Measurements from ENCODE around the gene CSNK1A1. TPM values are rescaled to one million over a fixed set of nuclear protein-coding genes. Genes with fewer than 3 reads are reported as not detected.

CSNK1A1 gene
- polyA plus RNA-seq, 1 donor from 2014 or later = 217 TPM

- no peaks in the 10 kb centered on the region for H4K20me1 ChIP-seq (ENCODE audit: insufficient read depth)
- no peak overlapping the region for H3K27ac ChIP-seq (ENCODE audit: low read length)
- H3F3A ChIP-seq (ENCODE audit: insufficient read depth, low read length, poor library complexity, severe bottlenecking) = no peaks in the 10 kb centered on the region
- no peaks in the 10 kb centered on the region for H3K79me2 ChIP-seq (replicated peaks; ENCODE audit: insufficient read depth, low read length)
- no peak overlapping the region for H3K4me2 ChIP-seq (ENCODE audit: low read length)
- TF ChIP-seq SMC3 (conservative IDR thresholded peaks at IDR 0.05; ENCODE audit: poor library complexity) (no peak), CTCF (IDR thresholded peaks at IDR 0.05; ENCODE audit: poor library complexity, severe bottlenecking) (no peak), MXI1 (conservative IDR thresholded peaks at IDR 0.05; ENCODE audit: poor library complexity, severe bottlenecking) (no peak)
- no peaks in the 10 kb centered on the region for H3K9me3 ChIP-seq (ENCODE audit: low read length)
- no peaks in the 10 kb centered on the region for H3K9me2 ChIP-seq (ENCODE audit: insufficient read depth, low read length)
- H3K36me3 ChIP-seq (ENCODE audit: insufficient read depth, low read length) = no peaks in the 10 kb centered on the region
- H3K27me3 ChIP-seq (ENCODE audit: insufficient read depth, low read depth, low read length) = no peaks in the 10 kb centered on the region
- no peak overlapping the region for H2AFZ ChIP-seq (ENCODE audit: low read depth, low read length)
- H3K9ac ChIP-seq (ENCODE audit: low read length) = no peak overlapping the region
- H3K4me3 ChIP-seq (ENCODE audit: low read length) = no peak overlapping the region
Observed at GRCh38 chr5:149492781-149493180, 58.5 kb downstream of the CSNK1A1 start.

- Histone ChIP-seq H3F3A (ENCODE audit: insufficient read depth, low read length, poor library complexity, severe bottlenecking) (no peaks in the 10 kb centered on the region), H3K36me3 (ENCODE audit: insufficient read depth, low read length) (no peaks in the 10 kb centered on the region), H3K4me3 (ENCODE audit: low read length) (no peak overlapping the region), H3K9me3 (ENCODE audit: low read length) (no peaks in the 10 kb centered on the region), H3K27ac (ENCODE audit: low read length) (no peak overlapping the region), H2AFZ (ENCODE audit: low read depth, low read length) (no peak overlapping the region), H3K9ac (ENCODE audit: low read length) (no peak overlapping the region), H3K27me3 (ENCODE audit: insufficient read depth, low read depth, low read length) (no peaks in the 10 kb centered on the region), H3K79me2 (replicated peaks; ENCODE audit: insufficient read depth, low read length) (no peaks in the 10 kb centered on the region), H3K9me2 (ENCODE audit: insufficient read depth, low read length) (no peaks in the 10 kb centered on the region), H3K4me2 (ENCODE audit: low read length) (no peak overlapping the region), H4K20me1 (ENCODE audit: insufficient read depth) (no peaks in the 10 kb centered on the region)
- TF ChIP-seq POLR2AphosphoS5 (IDR thresholded peaks at IDR 0.05) (peak; percentile 7), CTCF (IDR thresholded peaks at IDR 0.05; ENCODE audit: poor library complexity, severe bottlenecking) (no peak), MXI1 (conservative IDR thresholded peaks at IDR 0.05; ENCODE audit: poor library complexity, severe bottlenecking) (no peak)
Observed at GRCh38 chr5:149490599-149491485, 60.4 kb downstream of the CSNK1A1 start.

GRCh38 chr5:149489605-149490037 is 61.6 kb downstream of the CSNK1A1 start:
- Histone ChIP-seq H3K4me3 (ENCODE audit: low read length) (no peak overlapping the region), H3K9me3 (ENCODE audit: low read length) (no peaks in the 10 kb centered on the region), H3K36me3 (ENCODE audit: insufficient read depth, low read length) (no peaks in the 10 kb centered on the region), H3F3A (ENCODE audit: insufficient read depth, low read length, poor library complexity, severe bottlenecking) (no peaks in the 10 kb centered on the region), H3K9me2 (ENCODE audit: insufficient read depth, low read length) (no peaks in the 10 kb centered on the region), H3K79me2 (replicated peaks; ENCODE audit: insufficient read depth, low read length) (no peaks in the 10 kb centered on the region), H3K27ac (ENCODE audit: low read length) (no peak overlapping the region), H4K20me1 (ENCODE audit: insufficient read depth) (no peaks in the 10 kb centered on the region), H3K27me3 (ENCODE audit: insufficient read depth, low read depth, low read length) (no peaks in the 10 kb centered on the region), H3K9ac (ENCODE audit: low read length) (no peak overlapping the region), H2AFZ (ENCODE audit: low read depth, low read length) (no peak overlapping the region), H3K4me2 (ENCODE audit: low read length) (no peak overlapping the region)
- no peak for TF ChIP-seq EZH2 (IDR thresholded peaks at IDR 0.05; ENCODE audit: borderline replicate concordance, insufficient read depth, low read length, poor library complexity, severe bottlenecking)
- no peak for TF ChIP-seq RAD21 (conservative IDR thresholded peaks at IDR 0.05)
- TF ChIP-seq MXI1 (conservative IDR thresholded peaks at IDR 0.05; ENCODE audit: poor library complexity, severe bottlenecking) = no peak
- TF ChIP-seq EP300 (conservative IDR thresholded peaks at IDR 0.05; ENCODE audit: poor library complexity, severe bottlenecking) = no peak
- no peak for TF ChIP-seq POLR2AphosphoS5 (IDR thresholded peaks at IDR 0.05)
